NB4 (cell line): Measurements from ENCODE around the gene RTCA.

Source experiments
- MYC ChIP-seq: IDR thresholded peaks from 2 replicates; pipeline ENCODE4 v1.6.1; 2011; ENCODE audit warnings: low read depth, low read length
- POLR2A ChIP-seq: IDR thresholded peaks from 2 replicates; pipeline ENCODE4 v1.6.1; 2011; ENCODE audit warnings: mild to moderate bottlenecking; ENCODE audit not compliant: insufficient read length; ENCODE audit errors: extremely low read depth
- TF ChIP-seq, protein P1 (sequence below): IDR thresholded peaks from one replicate; pipeline ENCODE4 v1.5.1; 2012; ENCODE audit warnings: low read depth, low read length

DNA sequence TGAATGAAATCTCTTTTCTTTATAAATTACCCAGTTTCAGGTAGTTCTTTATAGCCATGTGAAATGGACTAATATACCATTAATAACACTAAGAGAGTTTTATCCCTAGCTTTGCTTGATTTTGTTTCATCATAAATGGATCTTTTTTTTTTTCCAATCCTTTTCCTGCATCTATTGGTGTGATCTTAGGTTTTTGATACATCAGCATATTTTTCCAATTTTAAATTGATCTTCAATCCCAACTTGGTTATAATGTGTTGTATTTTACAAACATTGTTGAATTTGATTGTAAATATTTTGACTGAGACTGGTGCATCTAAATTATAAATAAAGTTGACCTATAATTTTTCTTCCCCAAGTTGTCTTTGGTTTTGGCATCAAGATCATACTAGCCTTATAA is 4.3 kb upstream of the RTCA start:
- TF ChIP-seq, protein P1, sequence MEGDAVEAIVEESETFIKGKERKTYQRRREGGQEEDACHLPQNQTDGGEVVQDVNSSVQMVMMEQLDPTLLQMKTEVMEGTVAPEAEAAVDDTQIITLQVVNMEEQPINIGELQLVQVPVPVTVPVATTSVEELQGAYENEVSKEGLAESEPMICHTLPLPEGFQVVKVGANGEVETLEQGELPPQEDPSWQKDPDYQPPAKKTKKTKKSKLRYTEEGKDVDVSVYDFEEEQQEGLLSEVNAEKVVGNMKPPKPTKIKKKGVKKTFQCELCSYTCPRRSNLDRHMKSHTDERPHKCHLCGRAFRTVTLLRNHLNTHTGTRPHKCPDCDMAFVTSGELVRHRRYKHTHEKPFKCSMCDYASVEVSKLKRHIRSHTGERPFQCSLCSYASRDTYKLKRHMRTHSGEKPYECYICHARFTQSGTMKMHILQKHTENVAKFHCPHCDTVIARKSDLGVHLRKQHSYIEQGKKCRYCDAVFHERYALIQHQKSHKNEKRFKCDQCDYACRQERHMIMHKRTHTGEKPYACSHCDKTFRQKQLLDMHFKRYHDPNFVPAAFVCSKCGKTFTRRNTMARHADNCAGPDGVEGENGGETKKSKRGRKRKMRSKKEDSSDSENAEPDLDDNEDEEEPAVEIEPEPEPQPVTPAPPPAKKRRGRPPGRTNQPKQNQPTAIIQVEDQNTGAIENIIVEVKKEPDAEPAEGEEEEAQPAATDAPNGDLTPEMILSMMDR: no peak
- TF ChIP-seq POLR2A (no peak), MYC (no peak)
